OCI-LY3 (cell line): ENCODE measurements around the gene HTR3B.
A peak's percentile ranks its signal among the peaks of the same experiment; 100 is the strongest.

Source experiments
- H2AFZ ChIP-seq: fragments of 200-600, 300-600 bp; shearing (Covaris generic); 2 replicates; pipeline ENCODE4 v1.6.0; 2014; ENCODE audit warnings: antibody characterized with exemption, low read depth, low read length
- H3K27ac ChIP-seq: fragments of 200-600, 300-600 bp; sonication (generic); 2 replicates; pipeline ENCODE4 v1.5.1; 2014; ENCODE audit warnings: mild to moderate bottlenecking, low read length, moderate library complexity, mixed read lengths
- H3K27me3 ChIP-seq: fragments of 200-600, 300-600 bp; sonication (generic); 2 replicates; pipeline ENCODE4 v1.6.1; 2014; ENCODE audit warnings: low read depth, low read length, mixed read lengths
- H3K36me3 ChIP-seq: fragments of 200-600, 300-600 bp; sonication (generic); replicated peaks from 2 replicates; pipeline ENCODE3; 2014; ENCODE audit warnings: low read depth, low read length, mixed read lengths
- H3K4me1 ChIP-seq: fragments of 300-600, 200-600 bp; sonication (generic); 2 replicates; pipeline ENCODE4 v1.6.1; 2014; ENCODE audit warnings: low read length, mixed read lengths
- H3K4me2 ChIP-seq: fragments of 200-600, 300-600 bp; sonication (generic); 2 replicates; pipeline ENCODE4 v1.6.1; 2014; ENCODE audit warnings: low read length, mixed read lengths
- H3K4me3 ChIP-seq: fragments of 300-600, 200-600 bp; sonication (generic); 2 replicates; pipeline ENCODE4 v1.5.1; 2014; ENCODE audit warnings: antibody characterized with exemption, mild to moderate bottlenecking, low read length, moderate library complexity
- H3K79me2 ChIP-seq: fragments of 300-600, 200-600 bp; shearing (Covaris generic); 2 replicates; pipeline ENCODE4 v1.6.1; 2014; ENCODE audit warnings: mild to moderate bottlenecking, low read length, mixed read lengths
- H3K9ac ChIP-seq: fragments of 300-600, 200-600 bp; shearing (Covaris generic); 2 replicates; pipeline ENCODE4 v1.6.0; 2014; ENCODE audit warnings: mild to moderate bottlenecking, low read length, moderate library complexity
- H3K9me3 ChIP-seq: fragments of 200-600, 300-600 bp; shearing (Covaris generic); 2 replicates; pipeline ENCODE4 v1.6.1; 2014; ENCODE audit warnings: low read length, mixed read lengths; ENCODE audit not compliant: insufficient read depth
- H4K20me1 ChIP-seq: fragments of 200-600, 300-600 bp; sonication (generic); 2 replicates; pipeline ENCODE4 v1.6.1; 2016; ENCODE audit warnings: low read length, mixed read lengths; ENCODE audit not compliant: insufficient read depth
- CTCF ChIP-seq: fragments of 200-600, 300-600 bp; sonication (generic); IDR thresholded peaks from 2 replicates; pipeline ENCODE4 v1.5.1; 2014; ENCODE audit warnings: antibody characterized with exemption, low read length, low read depth
- EZH2phosphoT487 ChIP-seq: fragments of 200-600 bp; shearing (Covaris generic); IDR thresholded peaks from 2 replicates; pipeline ENCODE4 v1.6.1; 2018; ENCODE audit warnings: antibody characterized with exemption, mixed run types, low read depth

HTR3B gene

GRCh38 chr11:113984781-113985180, 80.2 kb downstream of the HTR3B start:
- Histone ChIP-seq H3K9me3 (no peaks in the 10 kb centered on the region), H3K9ac (no peak overlapping the region), H3K27me3 (no peaks in the 10 kb centered on the region), H4K20me1 (no peaks in the 10 kb centered on the region), H3K79me2 (peaks cover 22% of the 10 kb centered on the region), H2AFZ (no peak overlapping the region), H3K36me3 (peaks cover 73% of the 10 kb centered on the region), H3K4me3 (no peak overlapping the region), H3K4me1 (peaks cover 57% of the 10 kb centered on the region), H3K27ac (peak overlapping the region; percentile 29; the same call in 1 of the 2 replicates), H3K4me2 (peak overlapping the region; percentile 42)
- no peak for TF ChIP-seq CTCF

GRCh38 chr11:113985906-113986305, 81.3 kb downstream of the HTR3B start:
- Histone ChIP-seq H3K27me3 (no peaks in the 10 kb centered on the region), H3K4me1 (peaks cover 46% of the 10 kb centered on the region), H3K4me2 (no peak overlapping the region), H3K27ac (no peak overlapping the region), H3K9ac (no peak overlapping the region), H3K9me3 (no peaks in the 10 kb centered on the region), H3K36me3 (peaks cover 72% of the 10 kb centered on the region), H3K4me3 (no peak overlapping the region), H2AFZ (no peak overlapping the region), H4K20me1 (no peaks in the 10 kb centered on the region), H3K79me2 (peaks cover 15% of the 10 kb centered on the region)
- TF ChIP-seq EZH2phosphoT487 (no peak), CTCF (no peak)

- H4K20me1 ChIP-seq, result no peaks in the 10 kb centered on the region
- TF ChIP-seq EZH2phosphoT487, result no peak
- no peak for TF ChIP-seq CTCF
Measured at GRCh38 chr11:113986351-113987140, 82.0 kb downstream of the HTR3B start.

GRCh38 chr11:113989381-113989780, 84.8 kb downstream of the HTR3B start:
- no peak overlapping the region for H3K9ac ChIP-seq
- H3K27ac ChIP-seq, result no peak overlapping the region
- TF ChIP-seq EZH2phosphoT487, result no peak
- no peak for TF ChIP-seq CTCF
- peaks cover 30% of the 10 kb centered on the region for H3K4me1 ChIP-seq
- no peak overlapping the region for H3K4me2 ChIP-seq
- no peak overlapping the region for H3K4me3 ChIP-seq
- no peaks in the 10 kb centered on the region for H4K20me1 ChIP-seq
- H3K79me2 ChIP-seq, result no peaks in the 10 kb centered on the region
- peaks cover 45% of the 10 kb centered on the region for H3K36me3 ChIP-seq
- H2AFZ ChIP-seq, result no peak overlapping the region
- no peaks in the 10 kb centered on the region for H3K27me3 ChIP-seq
- H3K9me3 ChIP-seq, result no peaks in the 10 kb centered on the region

More at GRCh38 chr11:113986351-113987140, 82.0 kb downstream of the HTR3B start:
- Histone ChIP-seq H3K79me2 (peaks cover 10% of the 10 kb centered on the region), H2AFZ (no peak overlapping the region), H3K4me3 (no peak overlapping the region), H3K9ac (no peak overlapping the region), H3K27me3 (no peaks in the 10 kb centered on the region), H3K4me1 (peaks cover 40% of the 10 kb centered on the region), H3K36me3 (peaks cover 66% of the 10 kb centered on the region), H3K4me2 (no peak overlapping the region), H3K27ac (no peak overlapping the region), H3K9me3 (no peaks in the 10 kb centered on the region)
